ENCODE data around the gene DOK3. TPM values are rescaled to one million over a fixed set of nuclear protein-coding genes. Genes with fewer than 3 reads are reported as not detected.

Gene DOK3
- total RNA-seq, 4 donors from 2014 or later: 1.5 to 4.0 (median 2.0) TPM

DNA sequence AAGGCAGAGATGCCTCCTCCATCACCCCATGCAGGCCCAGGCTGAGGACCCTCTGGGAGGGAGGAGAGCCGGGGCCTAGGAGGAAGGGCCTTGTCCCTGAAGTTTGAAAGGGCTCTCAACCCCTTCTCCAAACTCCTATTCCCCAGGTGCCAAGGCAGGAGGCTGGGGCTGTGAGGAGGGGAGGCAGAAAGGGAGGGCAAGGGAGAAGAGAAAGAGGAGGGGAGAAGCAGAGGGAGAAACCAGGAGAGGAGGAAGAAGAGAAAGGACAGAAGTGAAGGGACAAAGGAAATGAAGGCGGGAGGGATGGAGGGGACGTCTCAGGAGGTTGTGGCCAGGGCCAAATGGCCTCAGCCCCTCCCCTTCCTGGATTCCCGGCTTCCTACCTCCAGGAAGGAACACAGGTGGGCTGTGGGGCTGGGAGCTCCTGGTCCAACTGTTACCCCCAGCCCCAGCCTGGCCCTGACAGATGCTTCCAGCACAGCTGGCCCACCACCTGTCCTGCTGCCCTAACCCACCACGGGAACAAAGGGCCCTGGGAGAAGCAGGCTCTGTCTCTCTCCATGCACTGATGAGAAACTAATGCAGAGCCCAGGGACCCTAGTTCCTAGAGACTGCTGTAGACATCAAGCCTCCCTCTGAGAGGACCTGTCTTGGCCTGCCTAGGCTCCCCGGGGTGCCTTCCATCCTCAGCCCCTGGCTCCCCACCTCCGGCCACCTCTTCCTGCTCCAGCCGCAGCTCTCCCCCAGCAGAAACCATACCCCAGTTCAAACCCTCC lies 39.7 kb downstream of the DOK3 start:
- no peak overlapping the region for H3K4me3 ChIP-seq (ENCODE audit: low read depth, poor library complexity, severe bottlenecking)
- DNase-seq (ENCODE audit: low spot score in 2 of 2): no peak
- WGBS, 2 donors: 70 to 75% methylated on average over 8 of the region's 8 CpGs
- intact Hi-C loops (cut with DNase I; ENCODE audit: low total_unique reads): loop anchor here (5.0 kb wide), 1 partner anchor 463 kb away; the partner anchor contains the start of gene UIMC1
- TF ChIP-seq, protein P1, sequence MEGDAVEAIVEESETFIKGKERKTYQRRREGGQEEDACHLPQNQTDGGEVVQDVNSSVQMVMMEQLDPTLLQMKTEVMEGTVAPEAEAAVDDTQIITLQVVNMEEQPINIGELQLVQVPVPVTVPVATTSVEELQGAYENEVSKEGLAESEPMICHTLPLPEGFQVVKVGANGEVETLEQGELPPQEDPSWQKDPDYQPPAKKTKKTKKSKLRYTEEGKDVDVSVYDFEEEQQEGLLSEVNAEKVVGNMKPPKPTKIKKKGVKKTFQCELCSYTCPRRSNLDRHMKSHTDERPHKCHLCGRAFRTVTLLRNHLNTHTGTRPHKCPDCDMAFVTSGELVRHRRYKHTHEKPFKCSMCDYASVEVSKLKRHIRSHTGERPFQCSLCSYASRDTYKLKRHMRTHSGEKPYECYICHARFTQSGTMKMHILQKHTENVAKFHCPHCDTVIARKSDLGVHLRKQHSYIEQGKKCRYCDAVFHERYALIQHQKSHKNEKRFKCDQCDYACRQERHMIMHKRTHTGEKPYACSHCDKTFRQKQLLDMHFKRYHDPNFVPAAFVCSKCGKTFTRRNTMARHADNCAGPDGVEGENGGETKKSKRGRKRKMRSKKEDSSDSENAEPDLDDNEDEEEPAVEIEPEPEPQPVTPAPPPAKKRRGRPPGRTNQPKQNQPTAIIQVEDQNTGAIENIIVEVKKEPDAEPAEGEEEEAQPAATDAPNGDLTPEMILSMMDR (IDR thresholded peaks at IDR 0.05): no peak
- TF ChIP-seq POLR2A (IDR thresholded peaks at IDR 0.05): no peak

DNA sequence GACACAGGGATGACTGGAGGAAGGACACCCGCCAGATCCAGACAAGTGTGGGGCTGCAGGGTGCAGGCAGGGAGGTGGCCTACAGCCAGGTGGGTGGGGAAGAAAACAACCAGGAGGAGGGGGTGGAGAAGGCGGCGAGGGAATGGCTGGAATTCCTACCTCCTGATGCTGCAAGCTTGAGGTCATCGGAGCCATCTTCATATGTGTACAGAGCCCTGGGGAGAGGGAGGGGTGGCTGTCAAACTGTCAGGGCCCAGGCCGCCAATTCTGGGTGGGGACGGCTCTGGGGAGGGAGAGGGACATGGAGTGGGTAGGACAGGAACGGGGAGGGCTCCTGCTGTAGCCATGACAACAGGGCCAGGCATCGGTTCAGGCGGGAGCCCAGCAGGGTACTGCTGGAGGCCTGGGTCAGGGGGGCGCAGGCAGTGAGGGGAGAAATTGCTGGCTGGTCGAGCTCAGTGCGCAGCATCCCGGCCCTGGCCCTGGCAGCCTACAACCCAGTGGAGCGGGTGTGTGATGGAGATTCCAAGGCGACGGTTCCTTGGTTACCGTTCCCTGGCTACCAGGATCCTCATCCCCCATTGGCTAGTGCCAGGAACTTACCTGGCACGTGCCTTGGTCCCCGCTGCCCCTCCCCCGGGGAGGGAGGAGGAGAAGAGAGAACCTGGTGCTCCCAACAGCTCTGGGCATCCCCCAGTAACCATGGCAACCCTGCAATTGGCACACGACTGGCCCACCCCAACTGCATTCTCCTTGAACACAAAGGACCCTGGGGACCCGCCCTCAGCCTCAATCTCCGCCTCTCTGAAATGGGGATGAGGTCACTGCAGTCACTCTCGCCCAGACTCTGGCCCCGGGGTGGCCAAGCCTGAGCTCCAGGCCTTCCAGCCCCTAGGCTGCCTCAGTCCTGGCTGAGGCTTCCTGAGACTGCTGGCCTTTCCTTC lies 40.7 kb downstream of the DOK3 start:
- intact Hi-C loops (cut with DNase I; ENCODE audit: low total_unique reads): loop anchor here (5.0 kb wide), 1 partner anchor 462 kb away; the partner anchor contains the start of gene UIMC1
- 43 to 44% methylated on average over 19 to 24 of the region's 25 CpGs for WGBS, 2 donors
- H3K4me3 ChIP-seq (ENCODE audit: low read depth, poor library complexity, severe bottlenecking): no peak overlapping the region
- no peak for DNase-seq (ENCODE audit: low spot score in 2 of 2)
- TF ChIP-seq POLR2A (IDR thresholded peaks at IDR 0.05): no peak
- TF ChIP-seq, protein P1 (IDR thresholded peaks at IDR 0.05): no peak

DNA sequence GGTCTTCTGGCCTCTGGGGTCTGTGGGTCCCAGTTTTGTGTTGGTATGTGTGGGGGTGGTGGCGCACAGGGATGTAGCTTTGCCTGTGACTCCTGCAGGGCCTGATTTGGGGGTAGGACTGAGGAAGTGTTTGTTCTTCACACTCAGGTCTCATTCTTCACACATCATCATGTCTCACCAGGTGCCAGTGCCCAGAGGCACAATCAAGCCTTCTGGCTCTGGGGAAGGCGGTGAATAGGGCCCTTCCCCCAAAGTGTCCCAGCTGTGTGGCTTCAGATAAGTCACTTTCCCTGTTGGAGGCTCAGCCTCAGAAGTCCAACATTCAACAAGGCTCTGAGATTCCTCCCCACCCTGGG lies 41.3 kb downstream of the DOK3 start:
- WGBS, 2 donors: 75 to 81% methylated on average over 2 of the region's 2 CpGs
- H3K4me3 ChIP-seq (ENCODE audit: low read depth, poor library complexity, severe bottlenecking): no peak overlapping the region
- intact Hi-C loops (cut with DNase I; ENCODE audit: low total_unique reads): loop anchor here (5.0 kb wide), 1 partner anchor 461 kb away; the partner anchor contains the start of gene UIMC1
- TF ChIP-seq, protein P1 (IDR thresholded peaks at IDR 0.05): no peak
- no peak for TF ChIP-seq POLR2A (IDR thresholded peaks at IDR 0.05)
- no peak for DNase-seq (ENCODE audit: low spot score in 2 of 2)

DNA sequence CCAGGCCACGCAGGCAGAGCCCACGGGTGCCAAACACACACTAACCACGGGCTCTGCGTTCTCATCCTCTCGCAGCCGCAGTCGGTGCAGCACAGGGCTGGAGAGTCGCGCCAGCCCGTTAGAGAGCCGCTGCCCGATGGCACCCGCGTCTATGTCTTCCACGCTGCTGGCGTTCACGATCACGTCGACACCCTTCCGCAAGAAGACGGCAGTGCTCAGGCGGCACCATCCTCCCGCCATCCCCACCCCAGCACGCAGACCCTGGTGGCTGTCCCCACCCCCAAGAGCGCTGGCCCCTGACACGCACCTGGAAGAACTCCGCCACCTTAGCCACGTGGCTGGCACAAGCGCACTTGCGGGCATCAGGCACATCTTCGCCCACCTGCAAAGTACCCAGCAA lies 42.2 kb downstream of the DOK3 start:
- WGBS, 2 donors: 93 to 94% methylated on average over 31 of the region's 31 CpGs
- intact Hi-C loops (cut with DNase I; ENCODE audit: low total_unique reads): loop anchor here (5.0 kb wide), 1 partner anchor 460 kb away; the partner anchor contains the start of gene UIMC1
- H3K4me3 ChIP-seq (ENCODE audit: low read depth, poor library complexity, severe bottlenecking): no peak overlapping the region
- TF ChIP-seq, protein P1 (IDR thresholded peaks at IDR 0.05): no peak
- no peak for TF ChIP-seq POLR2A (IDR thresholded peaks at IDR 0.05)
- no peak for DNase-seq (ENCODE audit: low spot score in 2 of 2)

DNA sequence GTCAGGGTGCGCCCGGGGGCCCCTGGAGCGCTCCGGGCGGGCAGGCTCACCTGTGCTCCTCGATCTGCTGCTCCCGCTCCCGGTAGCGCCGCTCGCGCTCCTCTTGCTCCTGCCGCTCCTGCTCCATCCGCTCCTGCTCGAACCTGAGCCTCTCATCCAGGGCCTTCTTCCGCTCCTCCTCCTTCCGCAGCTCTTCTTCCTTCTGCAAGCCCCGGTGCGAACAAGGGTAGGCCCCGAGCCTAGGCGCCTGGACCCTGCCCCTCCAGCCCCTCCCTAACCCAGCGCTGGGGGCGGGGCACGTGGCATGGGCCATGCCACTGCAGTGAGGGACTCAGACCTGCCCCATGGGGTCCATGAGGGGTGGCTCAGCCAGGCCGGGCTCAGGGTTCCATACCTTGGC lies 42.8 kb downstream of the DOK3 start:
- no peak for DNase-seq (ENCODE audit: low spot score in 2 of 2)
- 94% methylated on average over 24 to 25 of the region's 25 CpGs for WGBS, 2 donors
- no peak overlapping the region for H3K4me3 ChIP-seq (ENCODE audit: low read depth, poor library complexity, severe bottlenecking)
- TF ChIP-seq, protein P1 (IDR thresholded peaks at IDR 0.05): no peak
- TF ChIP-seq POLR2A (IDR thresholded peaks at IDR 0.05): no peak
- intact Hi-C loops (cut with DNase I; ENCODE audit: low total_unique reads): loop anchor here (5.0 kb wide), 1 partner anchor 460 kb away; the partner anchor contains the start of gene UIMC1

Data from lower leg skin (tissue), 4 donors.